ENCODE results near the gene PLA2G2F.
"Not testable (repeated sequence)": the region's sequence is repeated elsewhere in the genome, so short reads cannot be mapped to it uniquely, and the experiment has no call there.

PLA2G2F gene

DNA sequence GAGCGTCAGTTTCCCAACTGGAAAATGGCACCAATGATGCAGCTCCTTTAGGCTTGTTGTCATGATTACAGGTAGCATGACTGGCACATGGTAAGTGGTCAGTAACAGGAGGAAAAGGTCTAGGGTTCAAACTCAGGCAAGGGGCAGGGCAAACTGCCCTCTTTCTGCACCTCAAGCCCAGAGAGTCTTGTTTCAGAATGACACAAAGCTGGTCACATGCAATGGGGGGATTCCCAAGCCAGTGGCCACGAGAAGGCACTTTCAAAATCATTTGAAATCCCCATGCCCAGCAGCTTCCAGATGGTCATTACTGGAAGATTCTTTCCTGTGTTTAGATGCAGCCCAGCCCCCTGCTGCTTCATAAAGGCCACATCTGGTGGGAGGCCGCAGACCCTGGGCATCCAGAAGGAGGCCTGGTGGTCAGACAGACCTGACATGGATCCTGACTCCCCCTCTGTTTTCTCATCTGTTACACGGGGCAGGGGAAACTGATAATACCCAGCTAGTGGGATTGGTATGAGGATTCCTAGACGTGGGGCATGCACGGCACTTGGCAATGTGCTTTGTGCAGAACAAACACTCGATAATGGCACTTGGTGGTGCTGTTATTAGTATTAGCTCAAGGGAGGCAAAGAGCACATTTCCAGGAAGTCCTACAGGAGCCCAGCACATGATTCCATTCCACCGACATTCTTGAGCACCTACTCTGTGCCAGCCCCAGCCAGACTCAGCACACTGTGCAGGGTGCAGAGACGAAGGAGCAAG is 12.9 kb upstream of the PLA2G2F start:
- H3K27ac Mint-ChIP-seq: peak overlapping the region in 1 of 2 donors; percentile 37
- DNase-seq (peak in 1 of 2 donors; percentile 31), ATAC-seq (peak; percentile 64)
- H3K9me3 Mint-ChIP-seq: no peaks in the 10 kb centered on the region
- peak overlapping the region in 1 of 2 donors; percentile 18 for H3K4me3 Mint-ChIP-seq
- H3K27me3 Mint-ChIP-seq: peaks cover 42% of the 10 kb centered on the region
- H3K4me1 Mint-ChIP-seq: peaks cover 16% of the 10 kb centered on the region

GRCh38 chr1:20126806-20127440 is 12.2 kb upstream of the PLA2G2F start:
- Mint-ChIP-seq H3K4me1 (peaks cover 16% of the 10 kb centered on the region), H3K27ac (peak overlapping the region in 1 of 2 donors; percentile 37), H3K27me3 (peaks cover 41% of the 10 kb centered on the region), H3K4me3 (no peak overlapping the region), H3K9me3 (no peaks in the 10 kb centered on the region)
- DNase-seq (no peak), ATAC-seq (no peak)

GRCh38 chr1:20130518-20130917 is 8.6 kb upstream of the PLA2G2F start:
- not testable (repeated sequence) for DNase-seq, ATAC-seq, H3K4me1 Mint-ChIP-seq, H3K9me3 Mint-ChIP-seq, H3K4me3 Mint-ChIP-seq
- Mint-ChIP-seq H3K27ac (peak overlapping the region; percentile 35 to 78), H3K27me3 (peaks cover 45% of the 10 kb centered on the region)

DNA sequence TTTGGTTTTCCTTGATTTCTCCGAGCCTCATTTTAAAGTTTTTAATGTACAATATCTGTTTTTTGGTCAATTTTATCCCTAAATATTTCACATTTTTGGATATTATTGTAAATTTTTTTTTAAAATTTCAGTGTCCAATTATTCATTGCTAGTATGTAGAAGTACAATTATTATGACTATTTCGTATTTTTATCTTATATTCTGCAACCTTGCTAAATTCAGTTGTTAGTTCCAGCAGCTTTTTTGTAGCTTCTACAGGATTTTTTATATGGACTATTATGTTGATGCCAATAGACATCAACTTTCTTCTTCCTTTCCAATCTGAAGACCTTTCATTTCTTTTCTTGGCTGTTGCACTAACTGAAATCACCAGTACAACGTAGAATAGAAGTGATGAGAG is 4.1 kb upstream of the PLA2G2F start:
- Mint-ChIP-seq H3K27ac (no peak overlapping the region), H3K4me3 (no peak overlapping the region), H3K27me3 (peaks cover 38% of the 10 kb centered on the region), H3K9me3 (no peaks in the 10 kb centered on the region), H3K4me1 (no peaks in the 10 kb centered on the region)
- ATAC-seq: no peak
- DNase-seq: no peak

DNA sequence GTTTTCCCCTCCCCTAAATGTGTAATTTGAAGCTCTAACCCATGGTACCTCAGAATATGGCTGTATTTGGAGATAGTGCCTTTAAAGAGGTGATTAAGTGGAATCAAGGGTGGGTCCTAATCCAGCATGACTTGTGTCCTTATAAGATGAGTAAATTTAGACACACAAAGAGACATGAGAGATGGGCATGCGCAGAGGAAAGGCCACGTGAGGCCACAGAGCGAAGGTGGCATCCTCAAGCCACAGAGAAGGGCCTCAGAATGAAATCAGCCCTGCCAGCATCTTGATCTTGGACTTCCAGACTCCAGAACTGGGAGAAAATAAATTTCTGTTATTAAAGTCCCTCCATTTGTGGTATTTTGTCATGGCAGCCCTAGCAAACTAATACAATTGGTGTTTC is 2.9 kb upstream of the PLA2G2F start:
- ATAC-seq (no peak), DNase-seq (no peak)
- Mint-ChIP-seq H3K27ac (no peak overlapping the region), H3K9me3 (no peaks in the 10 kb centered on the region), H3K4me3 (no peak overlapping the region), H3K4me1 (no peaks in the 10 kb centered on the region), H3K27me3 (peaks cover 38% of the 10 kb centered on the region)

- ATAC-seq: no peak
These were observed 2.1 kb upstream of the PLA2G2F start for GRCh38 chr1:20137055-20137454.

DNA sequence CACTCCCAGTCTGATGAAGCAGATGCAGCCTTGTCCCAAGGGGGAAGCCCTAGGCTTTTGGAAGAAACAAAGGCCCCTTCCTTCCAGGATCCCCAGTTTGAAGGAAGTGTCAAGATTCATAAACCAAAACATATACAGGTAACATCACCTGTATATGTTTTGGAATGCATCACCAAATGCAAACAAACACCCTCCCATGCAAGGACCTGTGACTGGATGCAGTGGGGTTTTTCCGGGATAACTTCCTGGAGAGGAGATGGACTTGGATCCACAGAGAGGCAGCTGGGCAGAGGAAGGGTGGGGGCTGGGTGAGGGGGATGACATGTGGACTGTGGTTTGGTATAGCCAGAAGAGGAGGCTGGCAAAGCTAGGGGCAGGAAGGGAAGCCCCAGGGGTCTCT is 1.5 kb upstream of the PLA2G2F start:
- Mint-ChIP-seq H3K9me3 (no peaks in the 10 kb centered on the region), H3K4me3 (no peak overlapping the region), H3K4me1 (no peaks in the 10 kb centered on the region), H3K27me3 (peaks cover 25% of the 10 kb centered on the region), H3K27ac (no peak overlapping the region)
- DNase-seq: no peak
- no peak for ATAC-seq

More at GRCh38 chr1:20137055-20137454, 2.1 kb upstream of the PLA2G2F start:
- Mint-ChIP-seq H3K9me3 (no peaks in the 10 kb centered on the region), H3K4me3 (no peak overlapping the region), H3K4me1 (no peaks in the 10 kb centered on the region), H3K27me3 (peaks cover 30% of the 10 kb centered on the region), H3K27ac (no peak overlapping the region)
- DNase-seq: no peak

DNA sequence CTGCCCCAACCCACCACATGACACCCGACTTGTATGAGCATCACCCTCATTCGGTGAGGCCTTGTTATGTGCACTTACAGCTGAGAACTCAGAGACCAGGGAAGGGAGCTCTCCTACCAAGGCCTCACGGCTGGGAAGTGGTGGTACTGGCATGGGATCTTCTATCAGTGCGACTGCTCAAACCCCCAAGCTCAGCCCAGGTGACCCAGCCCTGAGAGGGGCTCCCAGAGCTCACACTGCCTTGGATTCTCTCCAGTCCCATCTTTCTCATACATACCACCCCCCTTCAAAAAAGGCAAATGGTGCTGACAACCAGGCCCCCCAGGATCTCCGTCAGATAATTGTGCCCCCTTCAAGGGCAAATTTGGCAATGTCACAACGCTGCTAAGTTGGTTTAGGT is 777 bp upstream of the PLA2G2F start:
- H3K27me3 Mint-ChIP-seq: peaks cover 17% of the 10 kb centered on the region
- DNase-seq (no peak), ATAC-seq (no peak)
- no peaks in the 10 kb centered on the region for H3K4me1 Mint-ChIP-seq
- no peaks in the 10 kb centered on the region for H3K9me3 Mint-ChIP-seq
- H3K4me3 Mint-ChIP-seq: no peak overlapping the region
- peak overlapping the region; percentile 53 to 62 for H3K27ac Mint-ChIP-seq

DNA sequence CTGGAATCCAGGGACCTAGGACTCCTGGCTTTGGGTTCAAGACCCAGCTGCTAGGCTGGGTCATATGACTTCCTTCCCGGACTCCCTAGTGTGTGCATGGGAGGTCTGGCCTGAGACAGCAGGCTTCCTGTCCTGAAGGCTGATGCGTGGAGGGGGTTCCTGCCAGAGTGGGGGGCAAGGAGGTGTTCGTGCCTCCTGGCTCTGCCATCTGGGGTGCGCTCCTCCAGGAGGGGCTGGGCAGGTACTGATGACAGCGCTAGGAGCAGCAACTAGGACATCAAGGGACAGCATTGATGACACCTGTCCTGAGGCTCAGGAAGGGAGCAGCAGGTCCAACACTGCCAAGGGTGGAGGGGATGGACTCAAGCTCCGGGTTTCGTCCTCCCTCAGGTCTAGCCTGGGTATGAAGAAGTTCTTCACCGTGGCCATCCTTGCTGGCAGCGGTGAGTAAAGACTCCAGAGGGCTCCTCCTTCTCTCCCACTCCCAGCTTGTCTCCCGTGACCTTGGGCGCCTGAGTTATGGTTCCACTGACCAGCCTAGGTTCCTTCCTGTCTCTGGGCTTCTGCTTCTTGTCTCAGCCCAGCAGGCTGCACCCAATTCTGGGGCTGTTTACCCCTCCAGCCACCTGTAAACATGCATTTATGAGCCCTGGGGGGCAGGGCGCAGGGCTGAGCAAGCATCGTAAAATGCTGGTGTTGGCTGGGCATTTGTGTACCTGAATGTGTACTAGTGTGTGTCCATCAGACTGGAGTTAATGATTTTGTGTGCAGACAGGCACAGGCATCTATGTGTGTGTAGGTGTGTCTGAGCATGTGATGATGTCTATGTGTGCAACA is 871 bp downstream of the PLA2G2F start:
- Mint-ChIP-seq H3K4me3 (no peak overlapping the region), H3K27ac (no peak overlapping the region), H3K4me1 (no peaks in the 10 kb centered on the region), H3K27me3 (peaks cover 6% of the 10 kb centered on the region), H3K9me3 (no peaks in the 10 kb centered on the region)
- ATAC-seq: no peak
- DNase-seq: no peak

- H3K4me3 Mint-ChIP-seq: no peak overlapping the region
- DNase-seq (no peak), ATAC-seq (no peak)
- H3K27ac Mint-ChIP-seq: no peak overlapping the region
- no peaks in the 10 kb centered on the region for H3K9me3 Mint-ChIP-seq
- H3K27me3 Mint-ChIP-seq: peaks cover under 1% of the 10 kb centered on the region
- H3K4me1 Mint-ChIP-seq: no peaks in the 10 kb centered on the region
These were observed 1.9 kb downstream of the PLA2G2F start for GRCh38 chr1:20141001-20141400.

GRCh38 chr1:20141466-20141865 is 2.3 kb downstream of the PLA2G2F start:
- DNase-seq (no peak), ATAC-seq (no peak)
- Mint-ChIP-seq H3K27me3 (no peaks in the 10 kb centered on the region), H3K4me3 (no peak overlapping the region), H3K27ac (no peak overlapping the region), H3K9me3 (no peaks in the 10 kb centered on the region), H3K4me1 (no peaks in the 10 kb centered on the region)

DNA sequence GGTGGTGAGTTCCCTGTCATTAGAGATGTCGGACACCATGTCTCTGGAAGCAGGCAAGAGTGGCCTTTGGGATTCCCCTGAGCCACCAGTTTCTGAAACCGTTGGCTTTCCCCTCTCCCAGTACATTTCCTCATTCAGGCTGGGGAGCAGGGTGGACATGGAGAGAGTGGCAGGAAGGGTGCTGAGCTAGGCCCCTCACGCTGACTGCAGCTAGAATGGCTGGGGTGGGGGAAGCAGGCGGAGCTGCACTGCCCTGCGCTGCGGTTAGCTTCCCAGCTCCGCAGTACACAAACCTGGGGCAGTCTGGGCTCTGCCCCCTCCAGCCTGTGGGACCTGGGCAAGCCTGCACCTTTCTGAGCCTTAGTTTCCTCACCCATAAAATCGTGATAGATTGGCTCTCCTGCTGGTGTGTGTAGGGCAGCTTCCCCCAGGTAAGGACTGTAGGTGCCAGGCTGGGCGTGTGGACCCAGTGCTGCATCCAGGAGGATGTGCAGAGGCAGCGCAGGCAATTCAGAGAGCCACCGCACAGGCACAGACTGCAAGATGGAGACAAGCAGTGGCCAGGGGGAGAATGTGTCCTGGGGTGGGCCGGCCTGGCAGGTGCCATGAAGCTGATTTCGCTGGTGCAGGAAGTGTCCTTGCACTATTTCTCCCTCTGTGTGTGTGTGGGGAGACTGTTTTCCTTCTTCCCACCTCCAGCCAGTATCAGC is 3.0 kb downstream of the PLA2G2F start:
- no peak for DNase-seq
- Mint-ChIP-seq H3K9me3 (no peaks in the 10 kb centered on the region), H3K4me3 (no peak overlapping the region), H3K27me3 (no peaks in the 10 kb centered on the region), H3K4me1 (no peaks in the 10 kb centered on the region), H3K27ac (peak overlapping the region in 1 of 2 donors; percentile 49)
- no peak for ATAC-seq

GRCh38 chr1:20143318-20143717 is 4.2 kb downstream of the PLA2G2F start:
- no peak for DNase-seq
- H3K27me3 Mint-ChIP-seq: no peaks in the 10 kb centered on the region
- no peaks in the 10 kb centered on the region for H3K9me3 Mint-ChIP-seq
- H3K27ac Mint-ChIP-seq: no peak overlapping the region
- H3K4me3 Mint-ChIP-seq: no peak overlapping the region
- no peaks in the 10 kb centered on the region for H3K4me1 Mint-ChIP-seq
- ATAC-seq: no peak

DNA sequence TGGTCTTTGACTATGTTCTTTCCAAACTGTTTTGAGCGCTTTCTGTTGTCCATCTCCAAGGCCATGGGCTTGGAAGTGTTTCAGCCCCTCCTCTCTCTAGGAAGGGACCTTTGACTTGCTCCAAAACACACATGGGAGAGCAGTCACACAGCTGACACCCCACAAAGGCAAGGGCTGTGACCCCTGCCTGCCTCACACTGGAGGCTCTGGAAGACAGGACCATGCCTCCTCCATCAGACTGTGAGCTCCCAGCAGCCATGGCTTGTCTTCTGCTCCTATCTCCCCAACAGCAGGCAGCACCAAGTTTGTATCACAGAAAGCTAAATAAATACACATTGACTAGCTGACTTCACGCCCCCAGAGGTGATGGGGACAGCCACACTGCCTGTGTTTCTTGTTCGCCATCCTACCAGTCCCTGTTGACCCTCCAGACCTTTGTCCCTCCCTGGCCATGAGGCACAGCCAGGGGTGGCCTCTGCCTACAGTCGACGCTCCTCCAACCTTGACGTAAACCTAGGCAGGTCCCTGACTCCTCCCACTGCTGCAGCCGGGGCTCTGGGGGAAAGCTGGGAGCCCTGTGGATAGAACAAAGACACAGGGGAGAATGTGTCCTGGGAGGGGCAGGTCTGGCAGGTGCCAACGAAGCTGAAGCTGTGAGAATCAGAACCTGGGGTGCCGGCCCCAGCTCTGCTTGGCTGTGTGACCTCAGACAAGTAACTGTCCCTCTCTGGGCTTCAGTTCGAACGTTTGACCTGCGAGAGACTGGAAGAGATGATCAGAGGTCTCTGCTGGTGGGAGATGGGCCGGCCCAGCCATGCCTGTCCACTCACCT is 4.8 kb downstream of the PLA2G2F start:
- no peak for DNase-seq
- H3K4me1 Mint-ChIP-seq: no peaks in the 10 kb centered on the region
- no peaks in the 10 kb centered on the region for H3K9me3 Mint-ChIP-seq
- no peak for ATAC-seq
- no peak overlapping the region for H3K27ac Mint-ChIP-seq
- H3K27me3 Mint-ChIP-seq: no peaks in the 10 kb centered on the region
- H3K4me3 Mint-ChIP-seq: no peak overlapping the region
